ENCODE measurements around the gene BCL10. TPM values are rescaled to one million over a fixed set of nuclear protein-coding genes. Genes with fewer than 3 reads are reported as not detected.

Gene BCL10
- total RNA-seq, 2 donors from 2014 or later: 27.3 to 31.4 TPM

GRCh38 chr1:85307987-85308832 lies 31.8 kb upstream of the BCL10 start:
- Mint-ChIP-seq H3K27ac (no peak overlapping the region), H3K9me3 (no peaks in the 10 kb centered on the region), H3K36me3 (no peaks in the 10 kb centered on the region)
- peak; percentile 83 to 92 for ATAC-seq
- peak in 1 of 2 donors; percentile 73 for DNase-seq (ENCODE audit: low spot score in 2 of 2)

- no peak for DNase-seq (ENCODE audit: low spot score in 2 of 2)
- ATAC-seq: no peak
- H3K9me3 Mint-ChIP-seq: no peaks in the 10 kb centered on the region
- H3K36me3 Mint-ChIP-seq: no peaks in the 10 kb centered on the region
- no peak overlapping the region for H3K27ac Mint-ChIP-seq
Measured at GRCh38 chr1:85306236-85306635, 29.8 kb upstream of the BCL10 start.

GRCh38 chr1:85303440-85304162 lies 27.2 kb upstream of the BCL10 start:
- Mint-ChIP-seq H3K9me3 (no peaks in the 10 kb centered on the region), H3K27ac (no peak overlapping the region), H3K36me3 (no peaks in the 10 kb centered on the region)
- DNase-seq (ENCODE audit: low spot score in 2 of 2) (no peak), ATAC-seq (no peak)

- no peak for ATAC-seq
- no peak for DNase-seq (ENCODE audit: low spot score in 2 of 2)
- no peaks in the 10 kb centered on the region for H3K36me3 Mint-ChIP-seq
- H3K27ac Mint-ChIP-seq: no peak overlapping the region
- H3K9me3 Mint-ChIP-seq: no peaks in the 10 kb centered on the region
Measured at GRCh38 chr1:85300140-85300539, 23.7 kb upstream of the BCL10 start.

- peak; percentile 98 for ATAC-seq
- H3K36me3 Mint-ChIP-seq: no peaks in the 10 kb centered on the region
- peak overlapping the region; percentile 22 to 63 for H3K27ac Mint-ChIP-seq
- peak; percentile 74 to 80 for DNase-seq (ENCODE audit: low spot score in 2 of 2)
- no peaks in the 10 kb centered on the region for H3K9me3 Mint-ChIP-seq
Measured at GRCh38 chr1:85297855-85298629, 21.6 kb upstream of the BCL10 start.

GRCh38 chr1:85297538-85297854 lies 21.1 kb upstream of the BCL10 start:
- ATAC-seq (no peak), DNase-seq (ENCODE audit: low spot score in 2 of 2) (no peak)
- Mint-ChIP-seq H3K27ac (peak overlapping the region; percentile 22 to 63), H3K36me3 (no peaks in the 10 kb centered on the region), H3K9me3 (no peaks in the 10 kb centered on the region)

GRCh38 chr1:85296980-85297379 lies 20.5 kb upstream of the BCL10 start:
- DNase-seq (ENCODE audit: low spot score in 2 of 2) (no peak), ATAC-seq (no peak)
- Mint-ChIP-seq H3K27ac (peak overlapping the region; percentile 4 to 63), H3K9me3 (no peaks in the 10 kb centered on the region), H3K36me3 (no peaks in the 10 kb centered on the region)

GRCh38 chr1:85295654-85296053 lies 19.2 kb upstream of the BCL10 start:
- H3K27ac Mint-ChIP-seq: no peak overlapping the region
- no peaks in the 10 kb centered on the region for H3K9me3 Mint-ChIP-seq
- no peak for ATAC-seq
- H3K36me3 Mint-ChIP-seq: no peaks in the 10 kb centered on the region
- no peak for DNase-seq (ENCODE audit: low spot score in 2 of 2)

GRCh38 chr1:85295006-85295431 lies 18.6 kb upstream of the BCL10 start:
- peak in 1 of 2 donors; percentile 40 for ATAC-seq
- H3K9me3 Mint-ChIP-seq: no peaks in the 10 kb centered on the region
- DNase-seq (ENCODE audit: low spot score in 2 of 2): no peak
- no peak overlapping the region for H3K27ac Mint-ChIP-seq
- no peaks in the 10 kb centered on the region for H3K36me3 Mint-ChIP-seq

- H3K9me3 Mint-ChIP-seq: no peaks in the 10 kb centered on the region
- no peak overlapping the region for H3K27ac Mint-ChIP-seq
- DNase-seq (ENCODE audit: low spot score in 2 of 2): no peak
- H3K36me3 Mint-ChIP-seq: no peaks in the 10 kb centered on the region
- no peak for ATAC-seq
Measured at GRCh38 chr1:85290826-85291225, 14.4 kb upstream of the BCL10 start.

- Mint-ChIP-seq H3K36me3 (no peaks in the 10 kb centered on the region), H3K27ac (no peak overlapping the region), H3K9me3 (no peaks in the 10 kb centered on the region)
- no peak for DNase-seq (ENCODE audit: low spot score in 2 of 2)
- peak; percentile 59 to 80 for ATAC-seq
Measured at GRCh38 chr1:85289848-85290335, 13.5 kb upstream of the BCL10 start.

- peak; percentile 92 to 97 for ATAC-seq
- DNase-seq (ENCODE audit: low spot score in 2 of 2): no peak
- Mint-ChIP-seq H3K36me3 (no peaks in the 10 kb centered on the region), H3K27ac (no peak overlapping the region), H3K9me3 (no peaks in the 10 kb centered on the region)
Measured at GRCh38 chr1:85289207-85289847, 12.9 kb upstream of the BCL10 start.

GRCh38 chr1:85284202-85284601 lies 7.8 kb upstream of the BCL10 start:
- Mint-ChIP-seq H3K36me3 (no peaks in the 10 kb centered on the region), H3K9me3 (no peaks in the 10 kb centered on the region), H3K27ac (no peak overlapping the region)
- DNase-seq (ENCODE audit: low spot score in 2 of 2) (no peak), ATAC-seq (no peak)

- Mint-ChIP-seq H3K27ac (no peak overlapping the region), H3K36me3 (no peaks in the 10 kb centered on the region), H3K9me3 (peaks cover 0 to 3% of the 10 kb centered on the region in 2 donors)
- DNase-seq (ENCODE audit: low spot score in 2 of 2) (no peak), ATAC-seq (no peak)
Measured at GRCh38 chr1:85283475-85284199, 7.2 kb upstream of the BCL10 start.

- H3K27ac Mint-ChIP-seq: no peak overlapping the region
- no peaks in the 10 kb centered on the region for H3K36me3 Mint-ChIP-seq
- no peak for ATAC-seq
- H3K9me3 Mint-ChIP-seq: peaks cover 0 to 3% of the 10 kb centered on the region in 2 donors
- DNase-seq (ENCODE audit: low spot score in 2 of 2): no peak
Measured at GRCh38 chr1:85282424-85282823, 6.0 kb upstream of the BCL10 start.

GRCh38 chr1:85280636-85281035 lies 4.2 kb upstream of the BCL10 start:
- no peak for DNase-seq (ENCODE audit: low spot score in 2 of 2)
- peaks cover 0 to 3% of the 10 kb centered on the region in 2 donors for H3K9me3 Mint-ChIP-seq
- H3K27ac Mint-ChIP-seq: no peak overlapping the region
- peaks cover 1 to 2% of the 10 kb centered on the region in 2 donors for H3K36me3 Mint-ChIP-seq
- no peak for ATAC-seq
